GM19240 (cell line): ENCODE measurements around the gene EEA1.
"Not testable (repeated sequence)": the region's sequence is repeated elsewhere in the genome, so short reads cannot be mapped to it uniquely, and the experiment has no call there.

ENCODE experiments used
- DNase-seq: peaks from one replicate; pipeline ENCODE4 v3.0.0; 2011; ENCODE audit warnings: low spot score; ENCODE audit not compliant: insufficient read length

EEA1 gene

DNA sequence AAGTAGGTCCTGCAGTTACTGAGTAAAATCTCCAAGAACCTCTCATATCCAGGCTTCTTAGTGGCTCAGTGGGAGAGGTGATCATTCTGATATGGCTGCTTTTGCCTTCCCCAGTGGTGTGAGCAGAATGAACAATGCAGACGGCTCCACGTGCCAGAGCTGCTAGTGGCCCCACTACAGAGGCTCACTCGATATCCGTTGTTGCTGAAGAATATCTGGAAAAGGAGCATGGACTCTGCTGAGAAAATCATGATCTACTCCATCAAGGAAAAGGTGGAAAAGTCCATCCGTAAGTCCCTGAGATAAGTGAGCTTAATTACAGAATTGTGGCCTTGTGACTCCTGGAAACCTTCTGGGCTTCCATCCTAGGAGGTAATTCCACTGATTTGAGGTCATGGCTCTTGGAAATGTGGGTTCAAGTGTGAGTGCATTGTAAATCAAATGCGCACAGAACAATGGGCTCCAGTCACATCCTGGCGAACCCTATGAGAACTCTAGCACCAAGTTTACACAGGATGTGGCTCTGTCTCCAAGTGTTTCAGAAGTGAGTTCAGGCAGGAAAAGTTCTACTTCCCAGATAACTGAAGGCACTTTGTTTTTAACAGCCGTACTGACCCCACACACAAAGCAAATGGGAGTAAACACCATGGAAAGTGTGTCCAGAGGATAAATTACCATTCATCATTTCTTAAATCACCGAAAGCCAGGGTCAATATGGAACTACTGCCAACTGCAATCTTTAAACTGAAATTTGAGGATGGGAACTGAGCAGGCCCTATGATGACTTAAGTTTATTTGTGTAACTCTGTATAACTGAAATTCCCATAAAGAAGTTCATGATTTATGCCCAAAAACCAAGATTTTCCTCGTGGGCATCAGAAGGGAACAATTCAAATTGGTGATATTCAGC lies 174.9 kb downstream of the EEA1 start:
- no peak for DNase-seq

DNA sequence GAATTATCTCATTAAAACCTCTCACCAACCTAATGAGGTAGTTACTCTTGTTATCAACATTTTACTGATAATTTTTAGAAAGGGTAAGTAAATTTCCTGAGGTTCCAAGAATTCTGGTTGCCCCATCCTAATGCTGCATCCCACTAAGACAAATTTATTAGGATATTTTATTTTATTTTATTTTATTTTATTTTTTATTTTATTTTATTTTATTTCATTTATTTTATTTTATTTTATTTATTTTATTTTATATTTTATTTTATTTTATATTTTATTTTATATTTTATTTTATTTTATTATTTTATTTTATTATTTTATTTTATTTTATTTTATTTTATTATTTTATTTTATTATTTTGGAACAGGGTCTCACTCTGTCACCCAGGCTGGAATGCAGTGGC lies 179.4 kb downstream of the EEA1 start:
- not testable (repeated sequence) for DNase-seq

DNA sequence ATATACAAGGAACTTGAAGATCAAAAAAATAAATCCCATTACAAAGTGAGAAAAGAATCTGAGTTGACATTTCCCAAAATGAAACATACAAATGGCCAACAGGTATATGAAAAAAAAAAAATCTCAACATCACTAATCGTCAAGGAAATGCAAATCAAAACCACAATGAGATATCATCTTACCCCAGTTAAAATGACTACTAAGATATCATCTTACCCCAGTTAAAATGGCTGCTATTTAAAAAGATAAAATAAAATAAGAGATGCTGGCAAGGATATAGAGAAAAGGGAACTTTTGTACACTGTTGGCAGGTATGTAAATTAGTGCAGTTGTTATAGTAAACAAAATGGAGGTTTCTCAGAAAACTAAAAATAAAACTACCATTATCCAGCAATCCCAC lies 181.9 kb downstream of the EEA1 start:
- DNase-seq: no peak

DNA sequence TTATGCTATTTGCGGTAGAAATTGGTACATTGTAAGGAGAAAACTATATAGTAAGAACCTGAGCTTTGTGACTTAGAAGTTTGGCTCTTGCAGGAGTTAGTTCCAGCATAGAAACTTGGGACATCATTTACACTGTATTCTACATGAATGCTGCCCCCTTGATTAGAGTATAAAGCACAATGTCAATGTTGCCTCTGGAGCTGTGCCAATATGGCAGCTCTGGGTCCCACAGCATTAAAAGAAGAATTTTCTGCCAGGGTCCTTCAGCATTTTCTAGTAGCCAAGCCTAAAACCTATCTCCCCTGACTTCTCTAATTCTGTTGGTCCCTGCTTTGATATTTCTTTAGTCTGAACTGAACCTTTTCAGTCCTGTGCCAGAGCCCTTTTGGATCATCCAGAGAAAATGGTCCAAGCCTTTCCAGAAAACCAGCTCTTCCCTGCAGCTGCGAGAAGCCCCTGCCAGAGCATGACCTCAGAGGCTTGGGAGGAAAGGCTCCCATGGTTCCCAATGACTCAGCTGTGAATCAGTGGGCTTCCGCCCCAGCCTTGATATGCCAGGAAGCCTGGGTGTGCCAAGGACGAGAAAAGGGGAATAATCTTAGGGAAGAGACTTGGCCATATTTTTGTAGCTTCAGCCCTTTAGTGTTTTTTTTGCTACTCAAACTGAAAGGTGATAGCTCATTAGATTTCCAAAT lies 183.1 kb downstream of the EEA1 start:
- no peak for DNase-seq

DNA sequence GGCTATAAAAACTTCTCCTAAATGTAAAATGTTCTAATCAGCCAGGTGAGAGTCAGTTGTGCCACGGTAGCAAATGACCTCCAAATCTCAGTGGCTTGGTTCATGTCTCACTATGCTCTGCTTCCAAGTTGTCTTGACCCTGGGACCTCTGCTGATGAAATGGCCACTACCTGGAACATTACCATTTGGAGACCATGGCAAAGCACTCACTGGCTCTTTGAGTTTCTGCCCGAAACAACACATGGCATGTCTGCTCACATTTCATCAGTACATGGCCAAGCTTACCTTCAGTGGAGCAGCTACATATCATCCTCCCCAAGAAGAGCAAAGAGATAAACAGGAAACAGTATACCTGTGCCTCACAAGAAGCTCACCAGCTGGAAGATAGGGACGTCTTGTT lies 186.1 kb downstream of the EEA1 start:
- DNase-seq: no peak

DNA sequence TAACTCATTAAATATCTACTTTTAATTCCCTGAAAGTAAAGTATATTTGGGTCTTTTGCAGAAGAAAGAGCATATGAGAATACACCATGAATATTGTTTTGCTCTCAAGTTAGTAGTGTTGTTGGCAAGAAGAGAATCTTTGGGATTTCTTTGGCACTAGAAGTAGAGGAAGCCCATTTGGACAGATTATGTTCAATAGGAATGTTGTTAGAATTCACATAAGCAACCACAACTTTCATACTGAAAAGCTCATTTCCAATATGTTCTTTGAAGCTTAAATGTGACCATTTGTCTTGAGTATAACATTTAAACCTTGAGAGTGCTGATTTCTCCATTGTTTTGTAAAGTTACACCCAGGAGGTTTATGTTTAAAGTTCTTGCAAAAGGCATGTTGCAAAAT lies 188.7 kb downstream of the EEA1 start:
- DNase-seq: no peak

DNA sequence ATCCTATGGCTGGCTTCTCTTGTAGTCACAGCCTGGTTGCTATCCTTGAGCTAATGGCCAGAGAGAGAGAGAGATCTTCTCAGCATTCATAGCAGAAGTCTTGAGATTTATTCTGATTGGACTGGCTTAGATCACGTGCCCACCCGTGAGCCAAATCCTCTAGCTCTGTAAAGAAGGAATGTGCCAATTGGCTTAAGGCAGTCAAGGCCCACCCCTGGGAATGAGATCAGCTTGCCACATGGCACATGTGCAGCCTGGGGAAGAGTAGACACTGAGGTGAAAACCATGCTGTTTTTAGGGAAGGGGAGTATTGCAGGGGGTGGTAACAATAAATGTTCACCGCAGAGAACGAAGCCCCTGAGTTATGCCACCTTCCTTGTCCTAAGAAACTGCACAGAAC lies 190.0 kb downstream of the EEA1 start:
- DNase-seq: no peak

DNA sequence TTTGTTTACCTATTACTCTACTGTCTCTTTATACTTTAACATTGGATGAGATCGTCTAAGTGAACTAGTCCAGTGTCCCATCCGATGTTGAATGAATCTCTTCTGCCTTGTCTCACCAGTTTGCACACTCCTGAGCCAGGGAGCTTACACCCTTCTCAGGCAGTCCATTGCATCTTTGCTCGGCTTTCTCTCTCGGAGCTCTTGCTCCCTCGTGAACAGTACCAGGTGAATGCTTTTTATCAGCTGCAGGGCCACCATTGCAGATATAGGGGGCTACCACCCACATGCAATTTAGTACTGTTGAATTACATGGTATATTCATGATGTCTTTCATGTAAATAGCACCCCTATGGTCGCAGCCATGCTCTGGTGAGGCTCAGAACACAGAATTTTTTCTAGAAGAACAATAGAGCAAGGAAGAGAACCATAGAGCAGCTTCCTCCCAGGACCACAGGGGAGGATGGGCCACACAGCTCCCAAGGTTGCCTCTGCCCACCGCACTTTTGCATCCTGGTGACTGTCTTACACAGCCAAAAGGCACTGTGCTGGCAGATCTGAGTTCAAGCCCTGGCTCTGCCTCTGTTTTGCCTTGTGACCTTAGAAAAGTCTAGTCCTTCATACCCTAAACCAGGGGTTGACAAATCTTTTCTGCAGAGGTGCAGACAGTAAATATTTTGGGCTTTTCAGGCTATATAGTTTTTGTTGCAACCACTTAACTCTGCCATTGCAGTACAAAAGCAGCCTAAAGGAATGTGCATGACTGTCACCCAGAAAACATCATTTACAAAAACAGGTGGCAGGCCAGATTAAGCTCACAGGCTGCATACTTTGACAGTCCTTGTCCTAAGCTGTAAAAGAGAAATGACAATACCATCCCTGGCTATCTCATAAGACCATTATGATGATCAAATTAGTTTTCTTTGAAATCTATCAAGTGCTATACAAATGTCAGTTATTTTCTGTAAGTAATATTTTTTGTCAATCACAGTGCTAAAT lies 190.9 kb downstream of the EEA1 start:
- no peak for DNase-seq

DNA sequence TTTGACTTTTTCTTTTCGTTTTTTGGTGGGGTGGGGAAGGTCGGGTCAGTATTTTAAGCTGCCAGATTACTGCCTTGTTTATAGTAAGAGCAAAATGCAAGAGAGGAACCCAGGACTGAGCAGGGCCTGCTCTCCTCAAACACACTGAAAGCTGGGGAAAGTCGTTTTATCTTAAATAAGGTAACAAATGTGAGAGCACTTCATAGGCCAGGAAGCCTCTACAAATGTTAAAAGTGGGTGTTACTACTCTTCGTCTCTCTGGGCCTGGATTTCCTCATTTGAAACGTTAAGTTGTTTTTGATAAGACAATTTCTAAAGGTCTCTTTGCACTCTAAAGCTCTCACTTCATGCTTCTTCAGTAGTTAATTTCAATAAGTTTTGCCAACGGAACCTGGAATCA lies 192.5 kb downstream of the EEA1 start:
- DNase-seq: no peak

DNA sequence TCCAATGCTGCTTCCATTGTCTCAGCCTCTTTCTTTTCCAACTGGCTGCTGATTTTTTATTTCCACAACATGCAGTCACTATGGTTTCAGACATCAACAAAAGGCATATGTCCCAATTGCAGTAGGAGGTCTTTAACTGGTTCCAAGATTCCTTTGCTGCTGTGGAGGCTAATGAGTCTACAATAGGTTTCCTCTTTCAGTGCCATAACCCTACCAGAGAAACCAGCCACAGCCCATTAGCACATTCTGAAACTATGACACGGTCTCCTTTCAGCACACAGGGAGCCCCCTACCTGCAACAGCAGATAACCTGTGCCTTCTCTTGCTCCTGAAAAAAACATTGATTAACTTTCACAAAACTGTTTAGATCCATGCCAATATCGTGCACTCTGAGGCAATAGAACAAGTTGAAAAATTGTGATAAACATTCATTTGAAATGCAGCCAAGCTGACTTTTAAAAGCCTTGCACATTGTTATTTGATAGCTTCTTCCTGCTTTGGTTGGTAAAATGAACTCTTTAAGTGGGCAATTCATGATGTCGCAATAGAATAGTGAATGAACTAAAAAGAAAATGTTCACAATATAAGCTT lies 193.9 kb downstream of the EEA1 start:
- no peak for DNase-seq

DNA sequence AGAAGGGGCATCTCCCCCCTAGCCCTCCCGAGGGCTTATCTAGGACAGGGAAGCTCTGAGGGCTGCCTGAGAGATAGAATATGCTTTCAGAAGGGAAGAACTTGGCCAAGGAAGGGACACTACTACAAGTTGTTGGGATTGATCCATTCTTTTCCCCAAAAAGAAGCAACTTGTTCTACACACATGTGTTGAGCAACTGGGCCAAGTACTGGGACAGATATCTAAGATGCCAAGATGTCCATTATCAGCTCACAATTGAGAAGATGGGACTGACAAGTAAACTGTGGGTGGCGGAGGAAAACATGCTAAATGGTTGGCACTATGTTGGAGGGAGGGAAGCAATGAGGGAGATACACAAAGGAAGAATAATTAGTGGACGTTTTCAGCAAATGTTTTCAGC lies 195.4 kb downstream of the EEA1 start:
- no peak for DNase-seq

DNA sequence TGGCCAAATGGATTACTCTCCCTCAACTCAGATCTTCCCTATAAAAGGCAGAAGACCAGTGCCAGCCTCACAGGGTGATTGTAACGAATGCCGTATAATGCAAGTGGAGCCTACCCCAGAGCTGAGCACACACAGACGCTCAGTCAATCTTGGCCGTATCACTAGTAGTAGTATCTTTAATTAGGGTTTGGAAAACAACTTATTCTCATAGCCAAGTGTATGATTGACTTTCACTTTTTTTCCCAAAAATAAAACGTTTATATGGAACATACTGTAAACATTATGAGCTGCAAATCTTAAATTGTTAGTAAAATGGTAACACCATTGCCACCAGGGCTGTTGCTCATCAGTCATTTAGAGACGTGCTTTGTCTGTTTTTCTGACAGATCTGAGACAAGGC lies 195.9 kb downstream of the EEA1 start:
- DNase-seq: no peak

DNA sequence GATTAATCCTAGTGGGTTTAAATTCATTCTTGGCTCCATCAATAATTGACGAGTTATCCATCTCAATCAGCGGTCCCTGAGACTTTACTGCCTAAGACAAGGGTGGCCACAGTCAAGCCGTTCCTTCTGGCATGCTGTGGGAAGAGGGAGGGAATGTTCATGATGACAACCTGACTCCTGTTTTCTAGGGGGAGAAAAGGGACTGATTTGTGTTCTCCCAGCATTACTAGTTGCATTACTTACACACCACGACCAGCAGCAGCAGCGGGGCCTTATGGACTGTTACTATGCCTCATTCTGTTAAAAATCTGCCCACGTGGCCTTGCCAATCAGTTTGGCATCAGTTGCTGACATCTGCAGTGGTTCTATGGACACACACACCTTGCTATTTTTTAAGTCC lies 196.4 kb downstream of the EEA1 start:
- no peak for DNase-seq

DNA sequence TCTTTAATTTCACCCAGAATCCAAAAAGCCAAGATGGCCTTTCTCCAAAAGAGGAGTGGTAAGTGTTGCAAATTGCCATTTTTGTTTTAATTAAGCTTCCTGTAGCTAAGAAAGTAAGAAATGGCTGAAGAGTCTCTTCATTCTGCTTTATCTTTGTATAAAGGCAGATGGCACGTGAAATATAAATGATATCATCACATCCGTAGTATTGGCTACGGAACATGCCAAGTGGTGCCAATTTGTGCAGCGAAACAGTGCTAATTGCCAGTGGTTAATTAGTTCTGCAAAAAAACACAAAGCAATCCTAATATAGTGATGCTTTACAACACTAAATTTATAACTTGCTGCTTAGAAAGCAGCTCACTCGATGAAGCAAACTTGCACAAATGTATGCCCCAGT lies 196.9 kb downstream of the EEA1 start:
- no peak for DNase-seq

DNA sequence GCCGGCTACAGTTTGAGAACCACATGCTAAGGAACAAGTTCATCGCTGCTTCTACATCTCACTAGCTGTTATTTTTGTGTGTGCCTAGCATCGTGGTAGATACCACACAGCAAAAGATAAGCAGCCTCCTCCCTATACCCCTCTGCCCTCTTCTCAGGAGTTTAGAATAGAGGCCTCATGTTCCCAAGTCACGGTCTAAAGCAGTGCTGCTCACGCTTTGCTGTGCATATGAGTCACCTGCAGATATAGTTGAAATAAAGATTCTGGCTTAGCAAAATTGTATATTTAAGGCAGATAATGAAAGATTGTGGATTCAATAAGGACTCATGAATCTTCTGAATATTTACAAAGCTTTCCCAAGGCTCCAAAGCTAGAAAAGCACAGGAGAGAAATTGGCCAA lies 198.3 kb downstream of the EEA1 start:
- no peak for DNase-seq

DNA sequence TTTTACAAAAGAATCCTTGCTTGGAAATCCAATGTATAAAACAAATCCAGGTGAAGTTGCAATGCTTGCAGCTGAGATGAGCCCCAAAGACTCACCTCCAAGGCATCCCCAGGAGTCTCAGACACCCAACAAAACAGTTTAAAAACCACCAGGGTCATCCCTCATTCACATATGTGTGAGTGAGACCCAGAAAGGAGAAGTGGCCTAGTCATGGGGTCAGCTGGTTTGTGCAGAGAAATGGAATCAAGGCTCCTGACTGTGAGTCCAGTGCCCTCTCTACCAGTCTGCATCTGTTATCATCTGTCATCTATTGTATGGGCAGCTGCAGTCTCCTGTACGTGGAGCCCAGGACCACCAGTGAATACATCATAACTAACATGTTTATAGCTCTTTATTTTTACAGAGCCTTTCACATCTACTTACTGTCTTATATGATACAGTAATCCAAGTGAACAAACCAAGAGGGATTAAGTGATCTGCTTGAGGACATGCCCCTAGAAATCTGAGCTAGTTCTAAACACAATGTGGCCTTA lies 199.3 kb downstream of the EEA1 start:
- no peak for DNase-seq

DNA sequence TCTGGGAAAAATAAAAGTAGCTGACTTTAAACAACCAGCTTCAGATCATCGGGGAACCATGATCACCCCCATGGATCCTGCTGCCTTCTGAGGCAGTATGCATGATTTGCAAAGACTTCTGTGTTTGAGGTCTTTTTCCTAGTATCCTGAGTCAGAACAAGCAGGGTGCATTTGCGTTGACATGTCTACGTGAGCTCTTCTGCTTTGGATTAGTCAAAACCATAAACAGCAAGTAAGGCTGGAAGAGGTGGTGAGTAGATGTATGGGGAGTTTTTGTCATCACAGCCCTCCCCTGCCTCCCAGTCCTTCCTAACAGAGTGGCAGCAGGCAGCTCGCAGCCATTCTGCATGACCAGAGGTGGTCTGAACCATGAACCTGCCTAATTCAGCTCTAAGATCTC lies 202.2 kb downstream of the EEA1 start:
- no peak for DNase-seq

DNA sequence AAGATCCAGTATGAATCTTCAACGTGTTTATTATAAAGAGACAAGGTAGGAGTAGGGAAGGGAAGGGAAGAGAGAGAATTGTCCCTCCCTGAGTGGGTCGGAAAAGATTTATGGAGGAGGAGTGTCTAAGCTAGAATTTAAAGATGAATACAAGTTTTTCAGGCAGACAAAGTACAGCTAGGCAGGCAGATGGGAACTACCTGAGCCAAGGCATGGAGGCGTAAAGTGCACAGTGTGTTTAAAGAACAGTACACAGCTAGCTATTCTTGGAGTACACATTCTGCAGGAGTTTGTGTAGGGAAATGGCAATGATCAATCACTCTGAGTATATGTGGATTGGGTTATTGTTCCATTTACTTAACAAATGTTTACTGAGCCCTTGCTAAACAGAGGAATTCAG lies 206.2 kb downstream of the EEA1 start:
- DNase-seq: no peak

DNA sequence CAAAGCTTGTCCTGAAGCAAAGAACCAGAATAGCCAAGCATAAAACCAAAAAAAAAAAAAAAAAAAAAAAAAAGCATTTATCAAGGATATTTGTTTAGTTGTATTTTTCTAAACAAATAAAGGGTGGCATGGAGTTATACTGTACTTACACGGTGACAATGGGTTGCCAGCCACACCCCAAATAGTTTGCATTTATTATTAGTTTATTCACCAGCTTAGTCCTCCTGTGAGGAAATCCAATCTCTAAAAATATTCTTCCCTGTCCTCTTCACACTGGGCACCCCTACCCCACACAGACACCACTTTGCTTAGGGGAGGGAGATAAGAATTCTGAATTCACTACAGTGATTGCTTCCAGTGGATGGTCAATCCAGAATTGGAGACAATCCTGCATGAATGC lies 207.4 kb downstream of the EEA1 start:
- DNase-seq: no peak

DNA sequence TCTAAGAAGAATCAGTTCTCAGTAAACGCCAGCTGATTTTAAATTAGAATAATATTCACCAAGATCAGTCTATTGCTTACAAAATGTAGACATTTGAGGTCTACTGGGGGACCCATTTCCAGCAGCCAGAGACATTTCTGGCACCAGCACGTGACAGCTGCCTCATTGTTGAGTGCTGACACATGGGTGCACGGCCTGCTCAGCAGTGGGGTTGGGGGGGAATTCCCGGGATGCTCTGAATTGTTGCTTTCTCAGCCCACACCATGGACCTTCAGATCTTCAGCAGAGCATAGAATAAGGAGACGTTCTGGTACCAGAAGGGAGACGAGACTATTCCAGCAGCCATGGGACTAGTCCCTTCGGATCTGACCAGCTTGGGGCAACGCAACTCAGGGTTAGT lies 208.0 kb downstream of the EEA1 start:
- no peak for DNase-seq
